Endometrial microvascular endothelial cells (primary cell): Measurements from ENCODE around the gene IRX3. TPM values are rescaled to one million over a fixed set of nuclear protein-coding genes. Genes with fewer than 3 reads are reported as not detected.
"Not testable (repeated sequence)": the region's sequence is repeated elsewhere in the genome, so short reads cannot be mapped to it uniquely, and the experiment has no call there.

Source experiments
- in situ Hi-C: cut with HindIII; loops from 2 replicates; pipeline ENCODE4 v1.10.0; 2017; ENCODE audit warnings: low sequenced_read_pairs, low pct_unique_long_range_greater_than_20kb; ENCODE audit errors: inconsistent ontology term
- total RNA-seq: library from RNA; depleted of rRNA; stranded (reverse); fragments of >200 nt; gene quantifications from one replicate; pipeline ENCODE4 v1.2.3, GENCODE V29; 2015; ENCODE audit errors: inconsistent ontology term

Gene IRX3
- total RNA-seq, 1 donor from 2014 or later: not detected

DNA sequence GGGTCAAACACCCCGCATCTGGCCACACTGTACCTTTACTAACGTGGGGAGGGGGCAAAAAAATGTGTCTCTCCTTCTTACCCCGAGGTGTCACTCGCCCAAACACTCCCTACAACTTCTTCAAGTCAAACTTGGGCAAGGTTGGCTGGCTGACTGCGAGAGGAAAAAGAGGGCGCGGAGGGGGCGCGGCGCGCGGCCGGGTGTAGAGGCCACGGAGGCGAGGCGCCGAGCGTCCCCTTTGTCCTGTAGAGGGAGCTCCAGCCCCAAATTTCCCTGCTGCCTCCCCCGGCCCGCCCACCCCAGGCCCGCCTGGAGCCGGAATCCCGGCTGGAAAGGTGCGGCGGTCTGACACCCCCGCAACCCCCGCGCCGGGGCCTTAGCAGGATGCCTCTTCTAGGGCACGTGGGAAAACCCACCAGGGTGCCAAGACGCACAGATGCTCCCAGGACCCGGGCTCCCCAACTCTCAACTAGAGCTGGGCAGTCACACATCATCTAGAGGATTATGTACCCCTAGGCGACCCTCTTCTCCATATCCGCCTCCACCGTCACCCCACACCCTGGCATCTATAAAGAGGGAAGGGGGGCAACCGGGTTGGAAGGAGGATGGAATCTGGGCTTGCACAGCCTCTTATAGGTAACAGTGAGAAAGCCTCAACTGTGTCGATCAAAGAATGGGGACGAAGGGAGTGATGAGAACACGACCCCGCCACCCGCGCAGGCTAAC, 4.2 kb downstream of the IRX3 start:
- in situ Hi-C loops: loop anchor here (10.0 kb wide), 2 partner anchors 352 to 652 kb away; partner anchors contain the start of gene IRX5

DNA sequence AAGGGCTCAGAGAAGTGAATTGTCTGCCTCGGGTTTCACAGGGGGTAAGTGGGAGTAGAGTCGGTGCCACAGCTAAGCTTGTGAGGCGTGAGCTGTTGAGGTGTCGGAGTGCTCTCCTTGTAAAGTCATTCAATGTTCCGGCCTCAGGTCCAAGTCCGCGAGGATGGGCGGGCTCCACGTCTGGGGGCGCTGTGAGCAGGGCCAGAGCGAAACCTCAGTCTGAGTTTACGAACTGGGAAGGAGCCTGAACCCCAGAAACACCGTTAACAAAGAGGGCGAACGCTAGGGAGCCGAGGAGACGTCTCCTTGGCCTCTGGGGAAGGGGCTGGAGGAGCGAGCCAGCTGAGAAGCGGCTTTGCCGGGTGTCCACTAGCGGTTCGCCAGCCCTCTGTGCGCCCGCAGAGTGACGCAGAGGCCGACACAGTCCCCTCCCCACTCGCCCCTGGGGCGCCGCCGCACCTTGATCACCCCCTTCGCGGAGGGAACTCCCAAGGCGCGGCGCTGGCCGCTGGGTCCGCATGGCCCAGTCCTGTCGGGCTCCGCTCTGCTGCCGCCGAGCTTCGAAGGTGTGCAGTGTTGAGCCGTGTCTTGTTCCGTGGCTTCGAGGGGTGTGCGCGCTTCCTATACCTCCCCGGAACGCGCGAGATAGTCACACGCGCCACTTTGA, 4.9 kb downstream of the IRX3 start:
- in situ Hi-C loops: loop anchor here (10.0 kb wide), 2 partner anchors 353 to 653 kb away; partner anchors contain the start of gene IRX5

DNA sequence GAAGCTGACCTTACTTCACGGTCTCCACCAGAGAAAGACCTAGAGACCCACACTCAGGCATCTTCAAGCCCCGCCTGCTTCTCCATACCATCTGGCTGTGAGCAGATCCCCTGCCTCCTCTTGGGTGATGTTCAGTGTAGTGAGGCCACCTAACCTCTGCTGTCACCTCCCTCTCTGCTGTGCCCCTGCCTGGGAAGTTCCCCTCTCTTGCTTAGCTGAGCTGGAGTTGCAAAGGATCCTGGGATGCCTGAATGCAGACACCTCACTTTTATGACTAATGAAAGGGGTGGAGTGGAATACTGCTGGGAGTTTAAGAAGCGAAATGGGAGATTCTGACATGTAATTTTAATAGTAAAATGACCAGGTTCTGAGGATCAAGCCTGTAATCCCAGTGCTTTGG, 5.8 kb downstream of the IRX3 start:
- in situ Hi-C loops: loop anchor here (10.0 kb wide), 2 partner anchors 354 to 654 kb away; partner anchors contain the start of gene IRX5

DNA sequence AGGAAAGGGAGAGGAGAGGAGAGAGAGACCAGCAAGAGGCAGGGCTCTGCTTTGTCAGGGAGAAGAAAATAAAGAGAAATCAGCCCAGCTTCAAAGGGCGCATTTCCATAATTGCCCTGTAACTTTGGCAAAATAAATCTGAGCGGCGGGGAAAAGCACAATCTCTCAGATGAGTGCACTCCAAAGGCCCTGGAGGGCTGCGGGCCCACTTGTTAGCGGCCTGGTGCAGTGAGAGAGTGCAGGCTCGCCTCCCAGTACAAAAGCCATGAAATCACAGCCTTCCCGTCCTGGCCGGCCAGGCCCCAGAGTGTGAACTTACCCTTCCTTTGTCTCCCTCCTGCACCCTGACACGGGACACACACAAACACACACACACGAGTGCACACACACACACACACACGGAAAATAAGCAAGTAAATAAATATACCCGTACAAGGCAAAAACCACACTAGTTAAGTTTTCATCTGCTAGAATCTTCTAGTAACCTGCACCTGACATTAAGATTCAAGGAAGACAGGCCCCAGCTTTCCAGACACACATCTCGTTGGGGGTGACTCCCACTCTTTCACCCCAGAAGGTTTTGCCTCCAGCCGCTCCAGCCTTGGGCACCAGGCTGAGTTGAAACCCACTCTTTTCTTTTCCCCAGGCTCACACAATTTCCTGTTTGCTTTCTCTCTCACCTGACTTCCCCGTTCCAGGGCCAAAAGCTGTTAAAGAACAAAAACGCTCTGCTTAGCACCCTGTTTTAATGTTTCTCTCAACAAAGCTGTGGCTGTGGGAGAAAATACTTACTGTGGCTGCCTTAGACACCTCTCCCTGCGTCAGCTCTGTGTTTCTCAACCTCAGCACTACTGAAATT, 8.5 kb downstream of the IRX3 start:
- in situ Hi-C loops: no loop called here

DNA sequence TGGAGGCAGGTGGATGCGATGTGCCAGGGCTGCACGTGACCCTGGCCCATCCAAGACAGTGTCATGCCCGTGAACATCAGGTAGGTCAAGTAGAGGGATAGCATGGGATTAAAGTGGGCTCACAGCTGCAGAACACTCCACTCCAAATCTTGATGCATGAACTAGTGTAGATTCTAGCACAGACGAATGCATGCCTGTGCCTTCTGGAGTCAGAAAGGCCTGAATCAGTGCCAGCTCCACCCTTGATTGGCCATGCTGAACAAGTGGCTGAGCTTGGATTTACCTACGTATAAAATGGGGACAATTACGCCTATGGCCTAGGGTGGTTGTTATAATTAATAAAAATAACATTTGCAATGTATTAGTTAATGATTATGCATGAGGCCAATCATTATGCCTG, 10.6 kb downstream of the IRX3 start:
- in situ Hi-C loops: no loop called here

DNA sequence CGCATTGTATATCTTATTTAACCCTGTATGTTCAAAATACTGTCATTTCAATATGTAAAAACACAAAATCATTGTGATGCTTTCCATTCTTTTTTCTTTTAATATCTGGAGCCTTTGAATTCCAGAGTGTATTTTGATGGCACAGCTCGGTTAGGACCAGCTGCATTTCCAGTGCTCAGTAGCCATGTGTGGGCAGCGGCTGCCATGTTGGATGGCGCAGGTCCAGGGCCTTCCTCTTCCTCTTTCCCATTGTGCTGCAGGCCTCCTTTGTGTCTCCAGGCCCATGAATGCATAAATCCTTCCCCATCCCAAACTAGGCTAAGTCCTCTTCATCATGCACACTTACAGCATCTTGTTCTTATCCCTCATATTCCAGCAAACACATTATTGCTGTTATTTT, 13.0 kb downstream of the IRX3 start:
- in situ Hi-C loops: no loop called here

DNA sequence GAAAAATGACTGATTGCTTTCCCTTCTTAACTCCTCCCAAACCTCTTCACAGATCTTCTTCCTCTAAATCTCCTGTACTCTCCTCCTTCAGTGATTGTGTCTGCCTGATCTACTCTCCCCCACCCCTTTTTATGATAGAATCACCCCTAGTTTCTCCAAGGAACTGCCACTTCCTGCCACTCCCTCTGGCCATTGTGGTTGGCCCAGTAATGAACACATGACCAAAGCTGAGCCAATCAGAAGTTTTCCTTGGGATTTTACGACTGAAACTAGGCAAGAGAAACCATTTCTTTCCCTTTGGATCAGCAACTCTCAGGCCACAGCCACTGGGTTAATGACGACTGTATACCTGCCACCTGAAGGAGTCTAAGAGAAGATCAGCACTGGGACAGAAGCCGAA, 15.9 kb downstream of the IRX3 start:
- in situ Hi-C loops: no loop called here

DNA sequence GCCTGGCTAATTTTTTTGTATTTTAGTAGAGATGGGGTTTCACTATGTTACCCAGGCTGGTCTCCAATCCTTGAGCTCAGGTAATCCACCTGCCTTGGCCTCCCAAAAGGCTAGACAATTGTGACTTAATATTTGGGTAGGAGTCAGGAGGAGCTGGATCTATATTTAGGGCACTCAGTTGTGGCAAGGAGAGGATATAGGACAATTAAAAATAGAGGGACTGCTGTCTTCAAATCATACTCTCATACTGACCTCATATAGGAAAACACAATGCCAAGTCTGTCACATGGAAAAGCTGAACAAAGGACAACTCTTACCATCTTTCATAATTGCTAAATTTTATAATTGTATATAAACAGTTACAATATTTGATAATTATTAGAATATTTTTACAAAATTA, 17.1 kb downstream of the IRX3 start:
- in situ Hi-C loops: no loop called here

DNA sequence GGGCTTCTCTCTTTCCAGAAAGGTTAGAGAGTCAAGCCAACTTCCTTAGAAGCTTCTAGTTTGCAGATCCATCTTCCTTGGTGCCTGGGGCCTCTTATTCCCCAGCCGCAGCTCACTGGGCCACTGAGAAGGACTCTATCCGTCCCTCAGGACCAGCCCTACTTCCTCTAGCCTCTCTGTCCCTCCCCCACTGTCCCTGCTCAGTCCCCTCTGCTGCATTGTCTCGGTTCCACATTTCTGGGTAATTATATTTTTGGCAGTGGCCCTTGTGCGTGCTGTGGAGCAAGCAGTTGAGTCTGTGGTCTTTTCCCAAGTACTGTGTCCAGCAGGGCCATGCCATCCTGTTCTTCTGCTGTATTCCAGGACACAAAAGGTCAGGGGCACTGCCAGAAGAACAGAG, 17.8 kb downstream of the IRX3 start:
- in situ Hi-C loops: no loop called here

DNA sequence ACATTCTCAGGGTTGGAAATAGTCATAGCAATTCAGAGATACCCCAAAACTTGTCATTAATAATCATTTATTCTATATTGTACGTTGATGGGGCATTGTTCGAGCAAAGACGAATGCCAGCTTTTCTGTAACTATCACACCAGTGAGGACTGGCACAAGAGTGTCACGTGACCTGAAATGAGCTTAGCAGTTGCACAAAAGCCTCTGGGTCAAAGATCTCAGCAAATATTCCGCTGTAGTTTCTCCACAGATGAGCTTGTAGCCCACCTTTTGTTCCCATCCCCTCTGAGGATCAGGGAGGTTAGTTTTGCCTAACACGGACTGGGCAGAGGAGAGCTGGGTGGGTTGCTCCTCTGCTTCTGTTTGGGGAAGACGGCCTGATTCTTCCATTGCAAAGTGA, 18.2 kb downstream of the IRX3 start:
- in situ Hi-C loops: no loop called here

DNA sequence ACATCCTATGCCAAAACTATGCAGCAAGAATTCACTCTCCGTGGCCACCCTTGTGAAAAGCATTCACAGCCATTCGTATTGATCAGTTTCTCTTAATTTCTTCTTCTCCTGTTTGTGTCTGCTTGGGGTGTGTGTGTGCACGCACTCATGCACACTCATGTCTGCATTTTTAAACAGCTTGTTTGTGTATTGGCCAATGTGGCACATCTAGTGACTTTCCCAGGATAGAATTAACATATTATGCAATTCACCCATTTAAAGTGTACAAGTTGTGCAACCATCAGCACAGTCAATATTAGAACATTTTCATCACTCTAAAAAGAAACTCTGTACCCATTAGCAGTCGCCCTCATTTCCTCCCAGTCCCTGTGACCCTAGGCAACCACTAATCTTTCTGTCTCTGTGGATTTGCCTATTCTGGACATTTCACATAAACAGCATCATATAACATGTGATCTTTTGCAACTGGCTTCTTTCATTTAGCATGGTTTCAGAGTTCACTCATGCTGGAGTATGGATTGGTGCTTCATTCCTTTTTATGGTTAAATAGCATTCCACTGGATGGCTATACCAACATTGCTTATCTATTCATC, 20.1 kb downstream of the IRX3 start:
- in situ Hi-C loops: no loop called here

DNA sequence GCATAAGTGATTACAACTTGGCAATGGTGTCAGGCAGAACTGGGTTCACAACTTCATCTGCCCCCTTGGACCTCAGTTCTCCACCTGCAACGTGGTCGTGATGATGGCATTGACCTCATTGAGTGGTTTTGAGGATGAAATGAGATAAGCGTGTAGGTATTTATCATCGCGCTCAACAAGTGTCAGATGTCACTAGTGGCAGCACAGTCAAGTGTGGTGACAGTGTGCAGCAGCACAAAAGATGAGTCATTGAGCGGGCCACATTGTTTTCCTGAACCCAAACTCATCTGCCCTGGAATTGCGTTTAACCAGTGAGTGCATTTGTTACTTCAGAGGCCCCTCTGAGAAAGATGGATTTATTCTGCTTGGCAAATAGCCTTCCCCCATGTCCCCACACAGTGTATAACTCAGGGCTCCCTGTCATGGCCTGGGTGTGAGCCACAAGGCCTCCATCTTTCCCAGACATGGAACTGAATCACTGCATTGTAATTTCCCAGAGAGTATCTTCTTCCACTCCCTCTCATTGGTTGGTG, 20.9 kb downstream of the IRX3 start:
- in situ Hi-C loops: no loop called here

DNA sequence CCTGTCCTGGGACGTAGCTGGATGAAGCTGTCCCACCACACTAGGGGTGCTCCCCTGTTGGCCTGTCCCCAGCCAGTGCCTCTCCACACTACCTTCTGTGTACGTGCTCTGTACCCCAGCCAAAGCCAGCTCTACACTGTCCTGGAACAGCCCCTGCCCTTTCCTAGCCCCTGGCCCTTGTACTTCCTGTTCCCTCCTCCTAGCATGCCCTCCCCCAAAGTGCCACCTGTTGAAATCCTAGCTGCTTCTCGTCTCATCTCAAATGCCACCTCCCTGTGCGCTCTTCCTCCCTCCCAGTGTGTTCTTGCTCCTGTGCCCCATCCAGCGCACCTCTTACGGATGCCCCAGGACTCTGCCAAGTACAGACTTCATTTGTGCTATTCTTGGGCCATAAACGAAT, 33.5 kb downstream of the IRX3 start:
- in situ Hi-C loops: no loop called here

DNA sequence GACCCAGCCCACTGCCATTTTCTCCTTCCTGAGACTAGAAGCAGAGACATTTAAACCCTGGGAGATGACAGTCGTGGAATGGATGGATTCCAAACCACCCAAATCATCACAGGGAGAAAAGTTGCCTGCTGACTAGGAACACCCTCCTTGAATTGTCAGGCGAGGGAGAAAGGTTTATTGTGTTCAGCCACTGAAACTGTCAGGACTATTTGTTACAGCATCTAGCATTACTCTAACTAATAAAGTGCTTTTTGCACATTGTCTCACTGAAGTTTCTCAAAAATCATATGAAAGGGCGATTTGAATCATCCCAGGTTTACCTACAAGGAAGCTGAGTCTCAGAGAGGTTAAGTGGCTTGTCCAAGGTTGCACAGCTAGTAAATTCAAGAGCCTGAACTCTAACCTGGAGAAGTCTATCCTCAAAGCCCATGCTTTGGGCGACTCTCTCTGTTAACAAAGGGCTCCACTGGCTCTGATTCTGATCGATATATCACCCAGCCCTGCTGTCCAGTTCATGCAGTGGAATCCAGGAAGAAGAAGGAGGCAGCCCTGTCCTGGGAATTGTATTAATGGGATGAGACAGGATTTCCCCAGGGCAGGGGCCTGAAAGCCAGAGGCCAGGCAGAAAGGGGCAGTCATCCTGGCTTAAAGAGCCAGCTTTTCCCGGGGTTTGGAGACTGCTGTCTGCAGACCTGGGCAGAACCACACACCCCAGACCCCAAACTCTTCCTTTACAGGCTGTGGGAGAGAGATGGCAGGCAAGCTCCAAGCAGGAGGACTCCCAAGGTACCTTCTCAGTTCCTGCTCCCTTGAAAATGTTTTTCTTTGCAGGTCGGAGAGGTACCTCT, 37.5 kb downstream of the IRX3 start:
- in situ Hi-C loops: no loop called here

DNA sequence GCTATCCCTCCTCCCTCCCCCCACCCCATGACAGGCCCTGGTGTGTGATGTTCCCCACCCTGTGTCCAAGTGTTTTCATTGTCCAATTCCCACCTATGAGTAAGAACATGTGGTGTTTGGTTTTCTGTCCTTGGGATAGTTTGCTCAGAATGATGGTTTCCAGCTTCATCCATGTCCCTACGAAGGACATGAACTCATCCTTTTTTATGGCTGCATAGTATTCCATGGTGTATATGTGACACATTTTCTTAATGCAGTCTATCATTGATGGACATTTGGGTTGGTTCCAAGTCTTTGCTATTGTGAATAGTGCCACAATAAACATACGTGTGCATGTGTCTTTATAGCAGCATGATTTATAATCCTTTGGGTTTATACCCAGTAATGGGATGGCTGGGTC, 38.9 kb downstream of the IRX3 start:
- in situ Hi-C loops: not testable (repeated sequence)

DNA sequence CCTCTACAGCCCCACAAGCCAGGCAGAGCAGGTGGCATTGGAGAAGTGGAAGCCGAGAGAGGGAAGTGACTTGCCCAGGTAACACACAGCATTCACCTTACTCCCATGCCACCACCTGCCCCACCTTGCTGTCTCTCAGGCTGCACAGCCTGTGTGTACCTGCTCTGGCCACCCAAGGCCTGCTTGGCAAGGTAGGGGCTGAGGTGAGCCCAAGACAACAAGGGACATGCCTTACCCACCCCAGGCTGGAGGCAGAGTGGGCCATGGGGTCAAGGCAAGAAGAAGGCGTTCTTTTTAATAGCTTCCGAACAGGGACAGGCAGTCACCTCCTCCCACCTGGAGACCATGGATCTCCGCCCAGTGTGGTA, 40.1 kb downstream of the IRX3 start:
- in situ Hi-C loops: no loop called here

DNA sequence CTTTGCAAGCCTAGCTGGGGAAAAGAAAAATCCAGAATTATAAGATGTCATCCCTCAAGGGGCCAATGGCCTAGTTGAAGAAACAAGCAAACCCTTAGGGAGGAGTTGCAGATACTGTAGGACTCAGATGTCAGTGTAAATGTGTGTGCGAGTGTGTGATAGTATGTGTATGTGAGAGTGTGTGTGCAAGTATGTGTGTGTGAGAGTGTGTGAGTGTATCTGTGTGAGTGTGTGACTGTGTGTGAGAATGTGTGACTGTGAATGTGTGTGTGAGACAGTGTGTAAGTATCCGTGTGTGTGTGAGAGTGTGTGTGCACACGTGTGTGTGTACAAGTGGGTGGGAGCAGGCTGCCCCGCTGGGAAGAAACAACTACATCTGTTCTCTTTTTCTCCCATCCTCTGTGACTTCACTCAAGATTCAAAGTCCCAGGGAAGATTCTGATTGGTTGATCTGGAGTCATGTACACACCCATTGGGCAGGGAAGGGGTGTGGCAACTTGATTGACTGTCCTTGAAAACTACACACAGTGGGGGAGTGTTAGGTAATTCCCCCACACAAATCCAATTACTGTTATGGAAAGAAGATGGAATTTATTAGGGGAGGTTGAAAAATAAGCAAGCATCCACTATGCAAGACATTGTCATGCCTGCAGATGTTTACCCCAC, 40.7 kb downstream of the IRX3 start:
- in situ Hi-C loops: no loop called here
